ENCODE measurements around the gene CASKIN1.

CASKIN1 gene

GRCh38 chr16:2186064-2186463 lies 10.3 kb downstream of the CASKIN1 start:
- no peak for TF ChIP-seq CTCF (IDR thresholded peaks at IDR 0.05; ENCODE audit: insufficient read depth, low read length, poor library complexity, severe bottlenecking)
- DNase-seq (ENCODE audit: extremely low read depth, insufficient read length): no peak
- Histone ChIP-seq H3K27me3 (replicated peaks; ENCODE audit: control insufficient read depth, insufficient read depth, low read length) (no peaks in the 10 kb centered on the region), H3K4me3 (replicated peaks; ENCODE audit: low read depth, low read length) (no peak overlapping the region), H3K36me3 (ENCODE audit: control insufficient read depth, insufficient read depth, low read length) (no peaks in the 10 kb centered on the region; the same call in 1 of the 2 replicates)

- Histone ChIP-seq H3K27me3 (replicated peaks; ENCODE audit: control insufficient read depth, insufficient read depth, low read length) (no peaks in the 10 kb centered on the region), H3K36me3 (ENCODE audit: control insufficient read depth, insufficient read depth, low read length) (no peaks in the 10 kb centered on the region; the same call in 1 of the 2 replicates), H3K4me3 (replicated peaks; ENCODE audit: low read depth, low read length) (no peak overlapping the region)
- DNase-seq (ENCODE audit: extremely low read depth, insufficient read length): no peak
- no peak for TF ChIP-seq CTCF (IDR thresholded peaks at IDR 0.05; ENCODE audit: insufficient read depth, low read length, poor library complexity, severe bottlenecking)
Observed at GRCh38 chr16:2184962-2185361, 11.4 kb downstream of the CASKIN1 start.

GRCh38 chr16:2184346-2184745 lies 12.1 kb downstream of the CASKIN1 start:
- no peak for TF ChIP-seq CTCF (IDR thresholded peaks at IDR 0.05; ENCODE audit: insufficient read depth, low read length, poor library complexity, severe bottlenecking)
- H3K27me3 ChIP-seq (replicated peaks; ENCODE audit: control insufficient read depth, insufficient read depth, low read length): no peaks in the 10 kb centered on the region
- H3K4me3 ChIP-seq (replicated peaks; ENCODE audit: low read depth, low read length): no peak overlapping the region
- H3K36me3 ChIP-seq (ENCODE audit: control insufficient read depth, insufficient read depth, low read length): no peaks in the 10 kb centered on the region; the same call in 1 of the 2 replicates
- no peak for DNase-seq (ENCODE audit: extremely low read depth, insufficient read length)

- Histone ChIP-seq H3K27me3 (replicated peaks; ENCODE audit: control insufficient read depth, insufficient read depth, low read length) (no peaks in the 10 kb centered on the region), H3K36me3 (ENCODE audit: control insufficient read depth, insufficient read depth, low read length) (no peaks in the 10 kb centered on the region; the same call in 1 of the 2 replicates), H3K4me3 (replicated peaks; ENCODE audit: low read depth, low read length) (no peak overlapping the region)
- DNase-seq (ENCODE audit: extremely low read depth, insufficient read length): no peak
- TF ChIP-seq CTCF (IDR thresholded peaks at IDR 0.05; ENCODE audit: insufficient read depth, low read length, poor library complexity, severe bottlenecking): no peak
Observed at GRCh38 chr16:2183671-2184070, 12.7 kb downstream of the CASKIN1 start.

GRCh38 chr16:2181952-2182351 lies 14.5 kb downstream of the CASKIN1 start:
- no peak for TF ChIP-seq CTCF (IDR thresholded peaks at IDR 0.05; ENCODE audit: insufficient read depth, low read length, poor library complexity, severe bottlenecking)
- H3K27me3 ChIP-seq (replicated peaks; ENCODE audit: control insufficient read depth, insufficient read depth, low read length): no peaks in the 10 kb centered on the region
- H3K4me3 ChIP-seq (replicated peaks; ENCODE audit: low read depth, low read length): no peak overlapping the region
- peaks cover 4% of the 10 kb centered on the region for H3K36me3 ChIP-seq (ENCODE audit: control insufficient read depth, insufficient read depth, low read length)
- no peak for DNase-seq (ENCODE audit: extremely low read depth, insufficient read length)
